Mammary epithelial cell (primary cell): ENCODE measurements around the gene RTP5.

Source experiments
- EZH2 ChIP-seq: IDR thresholded peaks from 2 replicates; pipeline ENCODE4 v1.6.1; 2012; ENCODE audit warnings: low read length, inconsistent platforms, borderline replicate concordance
- TF ChIP-seq, protein P1 (sequence below), 2 donors: IDR thresholded peaks in 1 of 2; conservative IDR thresholded peaks in 1 of 2; 2 replicates each; pipeline ENCODE4 v1.5.1; 2011 to 2012; ENCODE audit warnings: inconsistent platforms in 2 of 2, low read length in 2 of 2, mild to moderate bottlenecking in 2 of 2, control low read depth in 1 of 2, low read depth in 1 of 2; ENCODE audit not compliant: insufficient read depth in 1 of 2; ENCODE audit errors: extremely low read depth in 1 of 2

- TF ChIP-seq, protein P1, sequence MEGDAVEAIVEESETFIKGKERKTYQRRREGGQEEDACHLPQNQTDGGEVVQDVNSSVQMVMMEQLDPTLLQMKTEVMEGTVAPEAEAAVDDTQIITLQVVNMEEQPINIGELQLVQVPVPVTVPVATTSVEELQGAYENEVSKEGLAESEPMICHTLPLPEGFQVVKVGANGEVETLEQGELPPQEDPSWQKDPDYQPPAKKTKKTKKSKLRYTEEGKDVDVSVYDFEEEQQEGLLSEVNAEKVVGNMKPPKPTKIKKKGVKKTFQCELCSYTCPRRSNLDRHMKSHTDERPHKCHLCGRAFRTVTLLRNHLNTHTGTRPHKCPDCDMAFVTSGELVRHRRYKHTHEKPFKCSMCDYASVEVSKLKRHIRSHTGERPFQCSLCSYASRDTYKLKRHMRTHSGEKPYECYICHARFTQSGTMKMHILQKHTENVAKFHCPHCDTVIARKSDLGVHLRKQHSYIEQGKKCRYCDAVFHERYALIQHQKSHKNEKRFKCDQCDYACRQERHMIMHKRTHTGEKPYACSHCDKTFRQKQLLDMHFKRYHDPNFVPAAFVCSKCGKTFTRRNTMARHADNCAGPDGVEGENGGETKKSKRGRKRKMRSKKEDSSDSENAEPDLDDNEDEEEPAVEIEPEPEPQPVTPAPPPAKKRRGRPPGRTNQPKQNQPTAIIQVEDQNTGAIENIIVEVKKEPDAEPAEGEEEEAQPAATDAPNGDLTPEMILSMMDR (conservative IDR thresholded peaks at IDR 0.05 in 1 of 2, IDR thresholded peaks at IDR 0.05 in 1 of 2; ENCODE audit: extremely low read depth in 1 of 2, insufficient read depth in 1 of 2, low read depth in 1 of 2, low read length in 2 of 2), result no peak
- no peak for TF ChIP-seq EZH2
Observed at GRCh38 chr2:241895427-241895711, 25.8 kb downstream of the RTP5 start.
